ENCODE data around the gene ACTG2.

ACTG2 gene

DNA sequence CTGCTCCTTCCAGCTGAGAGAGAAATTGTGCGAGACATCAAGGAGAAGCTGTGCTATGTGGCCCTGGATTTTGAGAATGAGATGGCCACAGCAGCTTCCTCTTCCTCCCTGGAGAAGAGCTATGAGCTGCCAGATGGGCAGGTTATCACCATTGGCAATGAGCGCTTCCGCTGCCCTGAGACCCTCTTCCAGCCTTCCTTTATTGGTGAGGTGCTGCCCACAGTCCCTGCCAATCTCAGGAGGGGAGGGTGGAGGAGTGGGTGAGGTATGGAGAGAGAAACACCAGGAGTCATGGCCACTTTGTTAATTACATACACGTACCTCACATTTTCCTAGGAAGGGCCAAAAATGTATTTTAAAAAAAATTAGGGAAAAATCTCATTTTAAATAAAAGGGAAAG, 21.9 kb downstream of the ACTG2 start:
- no peak for DNase-seq (ENCODE audit: low spot score)

DNA sequence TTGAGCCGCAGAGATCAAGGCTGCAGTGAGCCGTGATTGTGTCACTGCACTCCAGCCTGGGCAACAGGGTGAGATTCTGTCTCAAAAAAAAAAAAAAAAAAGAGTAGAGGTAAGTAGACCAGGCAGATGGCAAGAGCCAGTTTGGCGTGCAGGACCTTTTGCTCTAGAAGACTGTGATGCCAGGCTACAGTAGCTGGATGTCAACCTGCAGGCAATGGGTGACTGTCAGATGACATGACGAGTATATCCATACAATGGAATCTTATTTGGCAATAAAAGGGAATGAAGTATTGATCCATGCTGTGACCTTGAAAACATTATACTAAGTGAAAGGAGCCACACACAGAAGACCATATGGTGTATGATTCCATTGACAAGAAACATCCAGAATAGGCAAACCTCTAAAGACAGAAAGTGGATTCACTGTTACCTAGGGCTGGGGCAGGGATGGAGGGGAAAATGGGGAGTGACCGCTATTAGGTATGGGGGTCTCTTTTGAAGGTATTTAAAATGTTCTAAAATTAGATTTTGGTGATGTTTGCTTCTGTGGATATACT, 22.7 kb downstream of the ACTG2 start:
- no peak for DNase-seq (ENCODE audit: low spot score)

GRCh38 chr2:73916666-73917065, 23.9 kb downstream of the ACTG2 start:
- DNase-seq (ENCODE audit: low spot score), result no peak

DNA sequence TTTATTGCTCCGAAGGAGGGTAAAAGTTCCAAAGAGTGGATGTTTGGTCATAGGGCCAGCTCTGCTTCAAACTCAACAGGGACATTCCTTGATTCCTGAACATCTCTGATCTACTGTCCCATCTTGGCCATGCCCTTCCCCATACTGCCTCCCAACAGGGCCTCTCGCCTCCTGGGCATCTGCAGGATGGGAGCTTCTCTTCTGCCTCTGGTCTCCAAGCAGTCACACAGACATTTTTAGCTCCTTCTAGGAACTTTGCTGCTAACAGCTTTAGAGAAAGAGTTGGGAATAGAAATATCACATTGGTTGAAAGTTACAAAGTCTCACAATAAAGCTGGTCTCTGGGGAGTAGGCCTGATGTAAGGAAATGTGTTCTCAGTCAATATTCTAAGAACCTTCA, 24.5 kb downstream of the ACTG2 start:
- no peak for DNase-seq (ENCODE audit: low spot score)

DNA sequence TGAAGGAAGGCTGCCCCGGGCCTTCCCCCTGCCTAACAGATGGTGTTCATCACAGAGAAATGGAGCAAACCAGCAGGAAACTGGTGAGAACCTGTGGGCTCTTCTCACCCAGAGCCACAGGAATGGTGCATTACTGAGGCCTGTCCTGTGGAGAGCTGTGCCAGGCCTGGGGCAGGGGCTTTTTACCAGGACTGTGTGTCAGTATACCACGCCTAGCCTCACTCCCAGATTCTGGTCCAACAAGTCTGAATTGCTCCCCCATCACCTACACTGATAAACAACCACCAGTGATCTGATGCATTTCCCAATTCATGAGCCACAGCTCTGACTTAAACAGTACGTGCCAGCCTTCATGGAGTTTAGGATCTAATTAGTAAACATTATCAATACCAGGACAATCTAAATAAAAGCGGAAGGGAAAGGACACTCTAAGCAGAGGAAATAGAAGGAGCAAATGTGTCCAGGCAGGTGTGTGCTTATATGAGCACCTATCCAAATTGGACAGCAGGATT, 24.9 kb downstream of the ACTG2 start:
- no peak for DNase-seq (ENCODE audit: low spot score)

DNA sequence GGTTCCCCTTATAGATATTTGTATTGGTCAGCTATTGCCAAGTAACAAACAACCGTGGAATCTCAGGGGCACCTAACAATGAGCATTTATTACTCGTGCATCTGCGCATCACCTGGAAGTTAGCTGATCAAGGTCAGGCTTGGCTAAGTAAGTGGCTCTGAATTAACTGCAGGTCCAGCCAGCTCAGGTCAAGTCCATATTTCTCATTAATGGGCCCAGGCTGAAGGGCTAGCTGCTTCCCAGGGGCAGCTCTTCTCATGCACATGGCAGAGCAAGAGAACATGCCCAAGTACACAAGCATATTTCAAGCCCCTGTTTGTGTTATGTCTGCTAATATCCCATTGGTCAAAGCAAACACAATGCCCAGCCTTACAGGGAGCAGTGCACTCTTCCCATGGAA, 26.0 kb downstream of the ACTG2 start:
- no peak for DNase-seq (ENCODE audit: low spot score)

DNA sequence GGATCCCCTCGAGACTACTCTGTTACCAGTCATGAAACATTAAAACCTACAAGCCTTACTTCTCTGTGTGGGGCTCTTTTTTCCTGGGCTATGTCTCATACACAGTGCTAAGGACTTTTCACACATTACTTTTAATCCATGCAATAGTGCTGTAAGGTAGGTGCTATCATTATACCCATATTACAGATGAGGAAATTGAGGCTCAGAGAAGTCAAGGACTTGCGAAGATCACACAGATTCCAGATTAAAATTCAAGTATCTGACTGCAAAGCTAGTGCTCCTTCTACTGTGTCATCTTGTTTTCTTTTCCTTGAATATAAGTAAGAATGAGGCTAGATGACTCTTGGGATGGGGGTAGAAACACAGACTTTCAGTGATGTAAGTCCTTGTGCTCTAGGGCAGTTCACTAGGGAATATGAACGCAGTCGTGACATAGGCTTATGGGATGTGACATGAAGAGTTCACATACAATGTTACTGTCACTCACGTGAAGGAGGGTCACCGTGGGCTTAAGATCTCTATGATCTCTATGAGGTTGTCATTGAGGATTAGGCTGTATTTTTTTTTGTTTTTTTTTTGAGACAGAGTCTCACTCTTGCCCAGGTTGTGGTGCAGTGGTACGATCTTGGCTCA, 26.9 kb downstream of the ACTG2 start:
- DNase-seq (ENCODE audit: low spot score), result no peak

GRCh38 chr2:73920577-73921545, 28.1 kb downstream of the ACTG2 start:
- no peak for DNase-seq (ENCODE audit: low spot score)

- DNase-seq (ENCODE audit: low spot score), result no peak
Observed at GRCh38 chr2:73921581-73921980, 28.8 kb downstream of the ACTG2 start.

GRCh38 chr2:73922681-73923080, 29.9 kb downstream of the ACTG2 start:
- DNase-seq (ENCODE audit: low spot score), result no peak

DNA sequence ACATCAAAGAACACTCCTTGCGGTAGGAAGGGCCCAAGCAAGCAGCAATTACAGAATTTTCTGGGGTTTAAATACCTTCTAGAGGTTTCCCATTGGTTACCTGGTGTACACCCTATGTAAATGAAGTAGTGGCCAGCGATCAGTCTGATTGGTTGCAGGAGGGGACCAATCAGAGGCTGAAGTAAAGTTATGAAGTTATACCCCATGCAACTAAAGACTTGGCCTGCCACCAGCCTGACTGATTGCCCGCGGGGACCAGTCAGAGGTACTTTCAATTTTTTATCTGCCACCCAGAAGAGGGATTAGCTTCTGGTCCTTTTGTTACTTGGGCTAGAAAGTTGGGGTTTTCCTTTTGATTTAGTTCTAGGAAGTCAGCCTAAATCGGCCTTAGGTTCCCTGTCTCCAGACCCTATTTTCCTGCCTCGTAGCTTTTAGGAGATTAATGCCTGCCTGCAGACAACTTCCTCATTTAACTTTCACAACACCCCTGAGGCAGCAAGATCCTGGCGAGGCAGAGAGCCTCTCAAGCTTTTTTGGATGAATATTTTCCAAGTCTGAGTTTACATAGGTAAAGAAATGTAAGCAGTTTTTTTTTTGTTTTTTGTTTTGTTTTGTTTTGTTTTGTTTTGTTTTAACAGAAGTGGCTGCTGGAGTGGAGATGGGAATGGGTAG, 32.4 kb downstream of the ACTG2 start:
- no peak for DNase-seq (ENCODE audit: low spot score)

DNA sequence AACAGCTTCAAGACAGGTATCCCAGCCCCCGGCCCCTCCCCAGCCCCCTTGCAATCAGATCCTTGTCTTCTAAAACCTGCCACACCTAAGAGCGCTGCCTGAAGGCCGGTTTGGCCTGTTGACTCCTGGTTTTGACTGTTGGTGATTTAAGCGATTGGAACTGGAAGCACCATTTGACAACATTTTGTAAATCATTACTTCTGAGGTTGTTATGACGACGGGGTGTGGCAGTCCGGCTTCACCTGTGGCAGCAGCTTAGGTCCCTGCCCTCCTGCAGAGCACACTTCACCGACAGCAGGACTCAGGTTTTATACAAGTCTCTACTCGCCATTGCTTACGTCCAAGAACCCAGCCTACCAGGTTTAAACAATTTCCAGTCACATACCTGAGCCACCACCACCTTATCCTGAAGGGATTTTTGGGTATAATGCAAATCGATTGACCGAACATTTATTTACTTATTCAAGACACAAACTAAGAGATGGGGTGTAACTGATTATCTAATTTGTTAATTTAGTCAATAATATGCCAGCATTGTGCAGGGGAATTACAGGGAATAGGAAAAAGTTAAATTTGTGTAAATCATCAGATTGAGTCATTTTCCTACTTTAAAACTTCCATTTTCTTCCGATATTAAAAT, 33.2 kb downstream of the ACTG2 start:
- no peak for DNase-seq (ENCODE audit: low spot score)

- DNase-seq (ENCODE audit: low spot score), result peak; percentile 98
Observed at GRCh38 chr2:73926493-73927327, 33.9 kb downstream of the ACTG2 start, which contains the start of gene DGUOK. Gene DGUOK, plus strand, starts transcription at chr2:73926880. Its CDS starts 31 bp downstream, at chr2:73926911.

DNA sequence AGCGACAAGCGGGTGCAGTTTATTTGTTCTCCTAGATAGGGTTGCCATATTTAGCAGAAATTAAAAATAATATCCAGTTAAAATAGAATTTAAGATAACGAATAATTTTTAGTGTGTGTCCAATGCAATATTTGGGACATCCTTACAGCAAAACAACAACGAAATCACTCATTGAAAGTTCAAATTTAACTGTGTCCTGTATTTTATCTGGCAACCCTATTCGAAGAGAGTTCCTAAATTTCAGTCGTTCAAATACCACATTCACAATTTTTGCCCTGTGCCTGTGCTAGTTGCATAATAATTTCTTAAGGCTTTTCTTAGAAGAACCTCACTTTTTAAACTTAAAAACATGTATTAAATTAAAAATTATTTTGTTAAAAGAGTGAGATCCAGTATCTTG, 34.5 kb downstream of the ACTG2 start:
- no peak for DNase-seq (ENCODE audit: low spot score)

DNA sequence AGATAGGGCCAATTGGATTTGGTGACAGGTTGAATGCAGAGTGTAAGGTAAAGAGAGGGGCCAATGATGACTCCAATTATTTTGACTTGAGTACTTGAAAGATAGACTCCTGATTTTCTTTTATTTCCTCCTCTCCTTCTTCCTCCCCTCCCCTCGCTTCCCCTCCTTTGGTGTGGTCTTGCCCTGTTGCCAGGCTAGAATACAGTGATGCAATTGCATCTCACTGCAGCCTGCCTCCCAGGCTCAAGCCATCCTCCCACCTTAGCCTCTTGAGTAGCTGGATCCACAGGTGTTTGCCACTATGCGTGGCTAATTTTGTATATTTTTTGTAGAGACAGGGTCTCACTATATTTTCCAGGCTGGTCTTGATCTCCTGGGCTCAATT, 36.1 kb downstream of the ACTG2 start:
- DNase-seq (ENCODE audit: low spot score), result no peak

DNA sequence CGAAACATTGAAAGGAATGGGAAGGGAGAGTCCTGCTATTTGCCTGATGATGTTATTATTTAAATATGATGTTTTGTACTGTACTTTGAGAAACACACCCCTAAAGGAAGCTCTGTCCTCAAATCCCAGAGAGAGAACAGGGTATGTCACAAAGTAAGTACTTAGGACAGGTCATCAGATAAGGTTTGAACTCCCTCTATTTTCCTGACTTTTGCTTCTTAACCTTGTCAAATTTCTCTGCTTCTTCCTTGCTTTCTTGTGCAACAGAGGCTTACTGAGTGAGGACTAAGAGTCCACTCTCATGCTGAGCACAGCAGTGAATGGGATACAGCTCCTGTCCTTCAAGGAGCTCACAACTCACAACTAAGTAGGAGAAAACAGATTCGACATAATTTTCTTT, 37.6 kb downstream of the ACTG2 start:
- no peak for DNase-seq (ENCODE audit: low spot score)

- peak; percentile 32 for DNase-seq (ENCODE audit: low spot score)
Observed at GRCh38 chr2:73931531-73932500, 39.0 kb downstream of the ACTG2 start.

- DNase-seq (ENCODE audit: low spot score), result no peak
Observed at GRCh38 chr2:73933194-73933593, 40.4 kb downstream of the ACTG2 start.

DNA sequence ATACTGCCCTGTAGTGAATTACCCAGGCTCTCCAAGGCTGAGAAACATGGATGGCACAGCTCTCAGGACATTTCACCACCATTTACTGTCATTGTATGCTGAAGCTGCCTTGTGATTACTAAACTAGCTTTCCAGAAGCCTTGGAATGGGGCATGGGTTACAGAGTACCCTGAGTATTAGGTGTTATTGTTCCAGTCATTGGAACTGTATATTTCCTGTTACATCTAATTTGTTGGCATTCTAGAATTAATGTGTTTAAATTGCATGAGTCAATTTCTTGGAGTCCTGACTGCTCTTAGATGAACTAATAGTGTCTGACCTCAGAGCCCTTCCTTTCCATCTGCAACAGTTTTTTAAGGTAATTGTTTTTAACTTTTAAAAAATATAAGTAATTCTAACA, 42.8 kb downstream of the ACTG2 start:
- no peak for DNase-seq (ENCODE audit: low spot score)

Data from AG08395 (cell line).